GM23248 (cell line): Measurements from ENCODE around the gene PDSS2.

Experiments used
- EZH2 ChIP-seq: fragments of 200-600 bp; sonication (generic); IDR thresholded peaks from 2 replicates; pipeline ENCODE4 v1.6.1; 2018; ENCODE audit warnings: antibody characterized with exemption, mild to moderate bottlenecking; ENCODE audit not compliant: insufficient read depth, poor library complexity, severe bottlenecking
- EZH2phosphoT487 ChIP-seq: fragments of 200-600 bp; sonication (generic); IDR thresholded peaks from 2 replicates; pipeline ENCODE4 v1.6.1; 2018; ENCODE audit warnings: antibody characterized with exemption, moderate library complexity, mild to moderate bottlenecking, low read depth; ENCODE audit not compliant: insufficient read depth

- TF ChIP-seq EZH2phosphoT487 (no peak), EZH2 (no peak)
Measured at GRCh38 chr6:107107791-107108190, 351.6 kb downstream of the PDSS2 start.
